GM12891 (cell line): Measurements from ENCODE around the gene MTCL3.

Experiments used
- DNase-seq: peaks from one replicate; pipeline ENCODE4 v3.0.0; 2011; ENCODE audit warnings: low spot score; ENCODE audit not compliant: insufficient read length
- FAIRE-seq: peaks from 2 replicates; lab custom pipeline; 2011; peaks lifted over from hg19 to GRCh38; lab: Jason Lieb, UNC
- PAX5 ChIP-seq: IDR thresholded peaks from 2 replicates; pipeline ENCODE4 v1.6.1; 2011; ENCODE audit warnings: low read length, moderate library complexity, mild to moderate bottlenecking; ENCODE audit not compliant: insufficient read depth, severe bottlenecking
- POLR2A ChIP-seq: IDR thresholded peaks from 2 replicates; pipeline ENCODE4 v1.6.1; 2011; ENCODE audit warnings: low read depth, low read length, control low read depth
- POLR2AphosphoS5 ChIP-seq: IDR thresholded peaks from 2 replicates; pipeline ENCODE4 v1.6.1; 2011; ENCODE audit warnings: low read depth, low read length, control low read depth
- POU2F2 ChIP-seq: IDR thresholded peaks from 2 replicates; pipeline ENCODE4 v1.6.1; 2011; ENCODE audit warnings: low read depth, mild to moderate bottlenecking, control low read depth, low read length, moderate library complexity
- SPI1 ChIP-seq: IDR thresholded peaks from 2 replicates; pipeline ENCODE4 v1.6.1; 2011; ENCODE audit warnings: low read depth, low read length, control low read depth
- TAF1 ChIP-seq: IDR thresholded peaks from 2 replicates; pipeline ENCODE4 v1.6.1; 2011; ENCODE audit warnings: low read depth, low read length, control low read depth

The MTCL3 gene

GRCh38 chr6:127547215-127547614 lies 28.1 kb upstream of the MTCL3 start:
- no peak for TF ChIP-seq PAX5
- no peak for TF ChIP-seq TAF1
- no peak for TF ChIP-seq POLR2AphosphoS5
- TF ChIP-seq POLR2A, result no peak
- TF ChIP-seq SPI1, result no peak
- no peak for TF ChIP-seq POU2F2
- FAIRE-seq, result no peak
- DNase-seq, result no peak

- FAIRE-seq, result no peak
- no peak for DNase-seq
- TF ChIP-seq POU2F2, result no peak
- no peak for TF ChIP-seq TAF1
- no peak for TF ChIP-seq SPI1
- TF ChIP-seq POLR2A, result no peak
- no peak for TF ChIP-seq POLR2AphosphoS5
- no peak for TF ChIP-seq PAX5
Measured at GRCh38 chr6:127539272-127539671, 20.1 kb upstream of the MTCL3 start.

GRCh38 chr6:127538750-127539264 lies 19.7 kb upstream of the MTCL3 start:
- DNase-seq (no peak), FAIRE-seq (no peak)
- TF ChIP-seq POU2F2 (no peak), POLR2A (no peak), POLR2AphosphoS5 (no peak), PAX5 (no peak), SPI1 (no peak), TAF1 (no peak)

- TF ChIP-seq POLR2A, result no peak
- no peak for TF ChIP-seq PAX5
- TF ChIP-seq TAF1, result no peak
- TF ChIP-seq POLR2AphosphoS5, result no peak
- no peak for TF ChIP-seq SPI1
- TF ChIP-seq POU2F2, result no peak
- FAIRE-seq, result no peak
- no peak for DNase-seq
Measured at GRCh38 chr6:127533736-127534135, 14.6 kb upstream of the MTCL3 start.

- TF ChIP-seq POU2F2 (no peak), TAF1 (no peak), POLR2A (no peak), POLR2AphosphoS5 (no peak), SPI1 (no peak), PAX5 (no peak)
- no peak for DNase-seq
- FAIRE-seq, result no peak
Measured at GRCh38 chr6:127533011-127533410, 13.9 kb upstream of the MTCL3 start.

GRCh38 chr6:127522714-127523113 lies 3.6 kb upstream of the MTCL3 start:
- no peak for FAIRE-seq
- DNase-seq, result no peak
- TF ChIP-seq PAX5 (no peak), POLR2AphosphoS5 (no peak), SPI1 (no peak), TAF1 (no peak), POU2F2 (no peak), POLR2A (no peak)

GRCh38 chr6:127520066-127520465 lies 931 bp upstream of the MTCL3 start:
- FAIRE-seq, result no peak
- TF ChIP-seq SPI1 (no peak), PAX5 (no peak), TAF1 (no peak), POLR2A (no peak), POU2F2 (no peak), POLR2AphosphoS5 (no peak)
- DNase-seq, result no peak

- DNase-seq, result no peak
- no peak for FAIRE-seq
- no peak for TF ChIP-seq POU2F2
- TF ChIP-seq SPI1, result no peak
- no peak for TF ChIP-seq PAX5
- no peak for TF ChIP-seq POLR2AphosphoS5
- no peak for TF ChIP-seq TAF1
- no peak for TF ChIP-seq POLR2A
Measured at GRCh38 chr6:127519469-127519785, 292 bp upstream of the MTCL3 start.

- FAIRE-seq (no peak), DNase-seq (no peak)
- TF ChIP-seq POU2F2 (no peak), SPI1 (no peak), PAX5 (no peak)
Measured at GRCh38 chr6:127518191-127518709, 885 bp downstream of the MTCL3 start.

- no peak for DNase-seq
- FAIRE-seq, result no peak
- TF ChIP-seq PAX5 (no peak), POU2F2 (no peak)
Measured at GRCh38 chr6:127517693-127518092, 1.4 kb downstream of the MTCL3 start.
